Mesendoderm (in vitro differentiated cells): ENCODE data around the gene EPHA1.

Experiments used
- DNase-seq: peaks from one replicate; pipeline ENCODE4 v3.0.0; 2013
- H2AK5ac ChIP-seq: 2 replicates; pipeline ENCODE4 v1.6.1; 2013; ENCODE audit warnings: low read length, inconsistent platforms
- H2BK120ac ChIP-seq: 2 replicates; pipeline ENCODE4 v1.6.1; 2013; ENCODE audit warnings: low read depth, mild to moderate bottlenecking, low read length, moderate library complexity, mixed read lengths
- H2BK15ac ChIP-seq: replicated peaks from 2 replicates; pipeline ENCODE4 v1.6.1; 2013; ENCODE audit warnings: low read depth, mild to moderate bottlenecking, moderate library complexity
- H2BK5ac ChIP-seq: 2 replicates; pipeline ENCODE4 v1.6.1; 2013; ENCODE audit warnings: low read length, inconsistent platforms
- H3K18ac ChIP-seq: 2 replicates; pipeline ENCODE4 v1.6.1; 2013; ENCODE audit warnings: mild to moderate bottlenecking, low read length, mixed read lengths
- H3K23ac ChIP-seq: one replicate; pipeline ENCODE4 v1.6.1; 2013; ENCODE audit warnings: low read length
- H3K27ac ChIP-seq: 2 replicates; pipeline ENCODE4 v1.5.1; 2013; ENCODE audit warnings: low read depth, mild to moderate bottlenecking, inconsistent platforms, low read length, moderate library complexity
- H3K27me3 ChIP-seq: 2 replicates; pipeline ENCODE4 v1.6.1; 2013; ENCODE audit warnings: low read length, control low read depth, mild to moderate bottlenecking, inconsistent platforms; ENCODE audit not compliant: insufficient read depth, poor library complexity
- H3K36me3 ChIP-seq: 2 replicates; pipeline ENCODE4 v1.6.1; 2013; ENCODE audit warnings: low read length, inconsistent platforms; ENCODE audit not compliant: control insufficient read depth, insufficient read depth
- H3K4ac ChIP-seq: one replicate; pipeline ENCODE4 v1.6.1; 2013; ENCODE audit warnings: low read depth, mild to moderate bottlenecking, low read length, moderate library complexity
- H3K4me1 ChIP-seq: 2 replicates; pipeline ENCODE4 v1.6.1; 2013; ENCODE audit warnings: low read depth, low read length, inconsistent platforms; ENCODE audit not compliant: control insufficient read depth
- H3K4me2 ChIP-seq: 2 replicates; pipeline ENCODE4 v1.6.1; 2013; ENCODE audit warnings: low read length
- H3K4me3 ChIP-seq: 2 replicates; pipeline ENCODE4 v1.5.1; 2013; ENCODE audit warnings: mild to moderate bottlenecking, low read length
- H3K56ac ChIP-seq: one replicate; pipeline ENCODE4 v1.6.1; 2013; ENCODE audit warnings: low read length
- H3K79me1 ChIP-seq: 2 replicates; pipeline ENCODE4 v1.6.1; 2013; ENCODE audit warnings: low read length, inconsistent platforms
- H3K79me2 ChIP-seq: 2 replicates; pipeline ENCODE4 v1.6.1; 2013; ENCODE audit warnings: mild to moderate bottlenecking, low read length; ENCODE audit not compliant: control insufficient read depth, insufficient read depth
- H3K9ac ChIP-seq: 2 replicates; pipeline ENCODE4 v1.6.1; 2013; ENCODE audit warnings: low read length, inconsistent platforms
- H4K5ac ChIP-seq: one replicate; pipeline ENCODE4 v1.6.1; 2013; ENCODE audit warnings: low read length
- H4K8ac ChIP-seq: one replicate; pipeline ENCODE4 v1.6.1; 2013; ENCODE audit warnings: low read depth, mild to moderate bottlenecking, control low read depth, low read length, moderate library complexity
- WGBS: extraction: QIAGEN DNeasy Blood & Tissue Kit; methylation state at CpG from one replicate; pipeline ENCODE4 v1.1.7; 2013; ENCODE audit warnings: low lambda C conversion rate, missing lambda C conversion rate; ENCODE audit not compliant: insufficient coverage; ENCODE audit errors: extremely low coverage; 5-methylcytosine and 5-hydroxymethylcytosine counted together

Gene EPHA1

GRCh38 chr7:143447466-143447865 lies 38.8 kb upstream of the EPHA1 start:
- Histone ChIP-seq H3K23ac (no peak overlapping the region), H3K27ac (no peak overlapping the region), H3K4me1 (peaks cover 4% of the 10 kb centered on the region), H3K9ac (no peak overlapping the region), H3K27me3 (no peaks in the 10 kb centered on the region), H4K5ac (no peak overlapping the region), H3K18ac (no peak overlapping the region), H3K79me1 (no peaks in the 10 kb centered on the region), H3K56ac (no peak overlapping the region), H3K4me2 (no peak overlapping the region), H2AK5ac (no peak overlapping the region), H3K4me3 (no peak overlapping the region), H3K79me2 (no peaks in the 10 kb centered on the region), H2BK5ac (no peak overlapping the region), H3K36me3 (no peaks in the 10 kb centered on the region), H2BK120ac (no peak overlapping the region), H3K4ac (no peak overlapping the region), H2BK15ac (no peak overlapping the region), H4K8ac (no peak overlapping the region)
- WGBS: no CpG with 5 or more reads among the region's 3 CpGs
- DNase-seq: no peak

- Histone ChIP-seq H2BK5ac (no peak overlapping the region), H3K27ac (no peak overlapping the region), H3K79me1 (no peaks in the 10 kb centered on the region), H4K5ac (no peak overlapping the region), H2AK5ac (no peak overlapping the region), H3K4me3 (no peak overlapping the region), H3K27me3 (no peaks in the 10 kb centered on the region), H3K56ac (no peak overlapping the region), H3K4ac (no peak overlapping the region), H2BK15ac (no peak overlapping the region), H4K8ac (no peak overlapping the region), H3K4me2 (no peak overlapping the region), H3K9ac (no peak overlapping the region), H3K79me2 (no peaks in the 10 kb centered on the region), H2BK120ac (no peak overlapping the region), H3K18ac (no peak overlapping the region), H3K36me3 (no peaks in the 10 kb centered on the region), H3K23ac (no peak overlapping the region), H3K4me1 (peaks cover 4% of the 10 kb centered on the region)
- no peak for DNase-seq
- no CpG with 5 or more reads among the region's 1 CpG for WGBS
Measured at GRCh38 chr7:143444785-143445184, 36.1 kb upstream of the EPHA1 start.

- no peak overlapping the region for H2BK15ac ChIP-seq
- no peak overlapping the region for H3K23ac ChIP-seq
- DNase-seq: no peak
- H3K4me3 ChIP-seq: no peak overlapping the region
- H3K36me3 ChIP-seq: no peaks in the 10 kb centered on the region
- WGBS: no CpG with 5 or more reads among the region's 6 CpGs
- H3K79me1 ChIP-seq: no peaks in the 10 kb centered on the region
- no peak overlapping the region for H3K18ac ChIP-seq
- no peak overlapping the region for H3K9ac ChIP-seq
- no peak overlapping the region for H3K56ac ChIP-seq
- H3K4me2 ChIP-seq: no peak overlapping the region
- peaks cover 4% of the 10 kb centered on the region for H3K4me1 ChIP-seq
- H3K4ac ChIP-seq: no peak overlapping the region
- no peak overlapping the region for H2BK5ac ChIP-seq
- H2AK5ac ChIP-seq: no peak overlapping the region
- no peak overlapping the region for H3K27ac ChIP-seq
- no peaks in the 10 kb centered on the region for H3K27me3 ChIP-seq
- H4K5ac ChIP-seq: no peak overlapping the region
- no peaks in the 10 kb centered on the region for H3K79me2 ChIP-seq
- no peak overlapping the region for H4K8ac ChIP-seq
- no peak overlapping the region for H2BK120ac ChIP-seq
Measured at GRCh38 chr7:143444063-143444782, 35.6 kb upstream of the EPHA1 start.

- Histone ChIP-seq H4K8ac (no peak within 1 kb of the TSS), H3K23ac (no peak within 1 kb of the TSS), H2AK5ac (no peak within 1 kb of the TSS), H3K9ac (no peak within 1 kb of the TSS), H3K79me2 (no peaks in the 10 kb centered on the region), H2BK15ac (no peak within 1 kb of the TSS), H3K79me1 (no peaks in the 10 kb centered on the region), H3K56ac (no peak within 1 kb of the TSS), H3K27me3 (no peaks in the 10 kb centered on the region), H3K4ac (no peak within 1 kb of the TSS), H3K18ac (no peak within 1 kb of the TSS), H4K5ac (no peak within 1 kb of the TSS), H3K4me3 (no peak within 1 kb of the TSS), H3K36me3 (no peaks in the 10 kb centered on the region), H3K4me2 (no peak within 1 kb of the TSS), H2BK120ac (no peak within 1 kb of the TSS), H3K27ac (no peak within 1 kb of the TSS), H3K4me1 (peaks cover 4% of the 10 kb centered on the region), H2BK5ac (no peak within 1 kb of the TSS)
- no peak for DNase-seq
- WGBS: no CpG with 5 or more reads among the region's 4 CpGs
Measured at GRCh38 chr7:143443153-143443552, 34.5 kb upstream of the EPHA1 start, which contains the start of gene TAS2R60. Gene TAS2R60 (plus strand): TSS chr7:143443453. CDS start chr7:143443453, 0 bp downstream.

GRCh38 chr7:143439866-143440265 lies 31.2 kb upstream of the EPHA1 start:
- DNase-seq: no peak

GRCh38 chr7:143437578-143437977 lies 28.9 kb upstream of the EPHA1 start:
- no CpG with 5 or more reads among the region's 4 CpGs for WGBS
- Histone ChIP-seq H3K4me3 (no peak overlapping the region), H3K56ac (no peak overlapping the region), H3K9ac (no peak overlapping the region), H3K27ac (no peak overlapping the region), H2AK5ac (no peak overlapping the region), H2BK15ac (no peak overlapping the region), H3K4me2 (no peak overlapping the region), H3K79me2 (no peaks in the 10 kb centered on the region), H2BK5ac (no peak overlapping the region), H4K8ac (no peak overlapping the region), H3K27me3 (no peaks in the 10 kb centered on the region), H2BK120ac (no peak overlapping the region), H3K79me1 (no peaks in the 10 kb centered on the region), H3K18ac (no peak overlapping the region), H3K4ac (no peak overlapping the region), H3K36me3 (no peaks in the 10 kb centered on the region), H3K4me1 (peaks cover 2% of the 10 kb centered on the region), H3K23ac (no peak overlapping the region), H4K5ac (no peak overlapping the region)
- no peak for DNase-seq

More at GRCh38 chr7:143439866-143440265, 31.2 kb upstream of the EPHA1 start:
- Histone ChIP-seq H3K4me2 (no peak overlapping the region), H3K79me1 (no peaks in the 10 kb centered on the region), H3K4me1 (peaks cover 2% of the 10 kb centered on the region), H3K18ac (no peak overlapping the region), H2BK5ac (no peak overlapping the region), H4K8ac (no peak overlapping the region), H3K36me3 (no peaks in the 10 kb centered on the region), H2BK15ac (no peak overlapping the region), H3K27ac (no peak overlapping the region), H2BK120ac (no peak overlapping the region), H3K27me3 (no peaks in the 10 kb centered on the region), H3K79me2 (no peaks in the 10 kb centered on the region), H4K5ac (no peak overlapping the region), H3K9ac (no peak overlapping the region), H2AK5ac (no peak overlapping the region), H3K4ac (no peak overlapping the region), H3K23ac (no peak overlapping the region), H3K56ac (no peak overlapping the region), H3K4me3 (no peak overlapping the region)
- no CpG with 5 or more reads among the region's 2 CpGs for WGBS
